CD4-positive, alpha-beta memory T cell (primary cell): ENCODE measurements around the gene PRDM4. TPM values are rescaled to one million over a fixed set of nuclear protein-coding genes. Genes with fewer than 3 reads are reported as not detected.

Experiments used
- CTCF ChIA-PET: fragments of 350-600 bp; sonication (Branson Sonifier 250); formaldehyde crosslinking; loops from one replicate; lab custom pipeline; 2021; ENCODE audit warnings: inconsistent platforms; ENCODE audit not compliant: partially characterized antibody; lab: Charles Lee
- POLR2A ChIA-PET: fragments of 350-600 bp; sonication (Branson Sonifier 250); formaldehyde crosslinking; loops from one replicate; lab custom pipeline; 2021; ENCODE audit not compliant: partially characterized antibody; lab: Charles Lee
- DNase-seq, 5 donors: peaks; one replicate each; pipeline versions ENCODE4 v3.0.0 to v3.0.0-alpha.2; 2020 to 2022; ENCODE audit warnings: mixed read lengths in 1 of 5
- H3K27ac ChIP-seq: one replicate; pipeline ENCODE4 v1.7.0; 2013; ENCODE audit warnings: low read depth, low read length
- H3K27me3 ChIP-seq: 2 replicates; pipeline ENCODE4 v1.7.0; 2013; ENCODE audit warnings: mild to moderate bottlenecking, low read length, moderate library complexity; ENCODE audit not compliant: insufficient read depth
- H3K36me3 ChIP-seq: 2 replicates; pipeline ENCODE4 v1.7.0; 2013; ENCODE audit warnings: mild to moderate bottlenecking, low read length, moderate library complexity; ENCODE audit not compliant: insufficient read depth
- H3K4me1 ChIP-seq: 2 replicates; pipeline ENCODE4 v1.7.0; 2013; ENCODE audit warnings: mild to moderate bottlenecking, low read length, moderate library complexity; ENCODE audit not compliant: insufficient read depth
- H3K4me3 ChIP-seq, 2 donors: one replicate each; pipeline ENCODE4 v1.7.0; 2013; ENCODE audit warnings: low read length in 2 of 2, mild to moderate bottlenecking in 1 of 2
- H3K9me3 ChIP-seq, 2 donors: one replicate each; pipeline ENCODE4 v1.7.0; 2013; ENCODE audit warnings: low read length in 2 of 2, control low read depth in 1 of 2; ENCODE audit not compliant: control insufficient read depth in 1 of 2
- H3K27ac Mint-ChIP-seq, 7 donors: one replicate each; pipeline ENCODE4 v1.8.0; 2020 to 2021; ENCODE audit warnings: mixed read lengths in 7 of 7, mild to moderate bottlenecking in 6 of 7, inconsistent platforms in 3 of 7, moderate library complexity in 3 of 7
- H3K27me3 Mint-ChIP-seq, 2 donors: one replicate each; pipeline ENCODE4 v1.8.0; 2020 to 2021; ENCODE audit warnings: mixed read lengths in 2 of 2
- H3K36me3 Mint-ChIP-seq, 2 donors: one replicate each; pipeline ENCODE4 v1.8.0; 2020 to 2021; ENCODE audit warnings: mixed read lengths in 2 of 2, inconsistent platforms in 1 of 2, mild to moderate bottlenecking in 1 of 2
- H3K4me1 Mint-ChIP-seq, 4 donors: one replicate each; pipeline ENCODE4 v1.8.0; 2020 to 2021; ENCODE audit warnings: mixed read lengths in 4 of 4, mild to moderate bottlenecking in 1 of 4
- H3K4me3 Mint-ChIP-seq, 8 donors: one replicate each; pipeline ENCODE4 v1.8.0; 2020 to 2021; ENCODE audit warnings: mixed read lengths in 8 of 8, mild to moderate bottlenecking in 7 of 8, moderate library complexity in 6 of 8, inconsistent platforms in 3 of 8
- H3K9me3 Mint-ChIP-seq, 8 donors: one replicate each; pipeline ENCODE4 v1.8.0; 2020 to 2021; ENCODE audit warnings: mixed read lengths in 8 of 8, mild to moderate bottlenecking in 5 of 8, inconsistent platforms in 3 of 8, moderate library complexity in 1 of 8
- intact Hi-C: fragments of 100-400 bp; cut with micrococcal nuclease; formaldehyde crosslinking; loops from one replicate; pipeline ENCODE4 v1.15.1; 2023
- polyA plus RNA-seq, 2 donors: library from polyadenylated mRNA; unstranded; fragments of 300-500 nt; fragmentation: Illumina TruSeq; gene quantifications; one replicate each; pipeline ENCODE4 v1.2.3, GENCODE V29; 2021
- total RNA-seq, 2 experiments: library from RNA; stranded (reverse); gene quantifications; one replicate each; pipeline ENCODE4 v1.2.3, GENCODE V29; 2021

The PRDM4 gene
- total and polyA plus RNA-seq, 4 experiments from 2014 or later = 12.2 to 38.3 (median 28.0) TPM

GRCh38 chr12:107779077-107779831, 18.3 kb upstream of the PRDM4 start:
- H3K4me1 Mint-ChIP-seq = peaks cover 6 to 15% (median 7%) of the 10 kb centered on the region in 4 donors
- H3K27me3 Mint-ChIP-seq = peaks cover 45 to 51% of the 10 kb centered on the region in 2 donors
- Histone ChIP-seq H3K9me3 (no peaks in the 10 kb centered on the region), H3K27me3 (peaks cover 9% of the 10 kb centered on the region), H3K4me3 (no peak overlapping the region), H3K27ac (no peak overlapping the region), H3K36me3 (no peaks in the 10 kb centered on the region), H3K4me1 (peaks cover 12% of the 10 kb centered on the region)
- H3K9me3 Mint-ChIP-seq = no peaks in the 10 kb centered on the region
- CTCF ChIA-PET = interaction anchor here (1.0 kb wide), 1 partner anchor 103 kb away, joined by 3 read pairs; no protein-coding TSS in a partner anchor
- intact Hi-C loops = no loop called here
- DNase-seq = no peak
- no peaks in the 10 kb centered on the region for H3K36me3 Mint-ChIP-seq
- POLR2A ChIA-PET = no interaction called here
- no peak overlapping the region for H3K4me3 Mint-ChIP-seq
- H3K27ac Mint-ChIP-seq = no peak overlapping the region

- no peaks in the 10 kb centered on the region for H3K36me3 Mint-ChIP-seq
- Histone ChIP-seq H3K36me3 (no peaks in the 10 kb centered on the region), H3K27me3 (peaks cover 14% of the 10 kb centered on the region), H3K27ac (no peak overlapping the region), H3K4me1 (peaks cover 17% of the 10 kb centered on the region), H3K4me3 (no peak overlapping the region), H3K9me3 (no peaks in the 10 kb centered on the region)
- H3K4me3 Mint-ChIP-seq = no peak overlapping the region
- ChIA-PET CTCF (interaction anchor here (1.0 kb wide), 1 partner anchor 103 kb away, joined by 3 read pairs; no protein-coding TSS in a partner anchor), POLR2A (no interaction called here)
- intact Hi-C loops = no loop called here
- H3K27me3 Mint-ChIP-seq = peaks cover 48 to 53% of the 10 kb centered on the region in 2 donors
- DNase-seq = no peak
- H3K9me3 Mint-ChIP-seq = no peaks in the 10 kb centered on the region
- peaks cover 10 to 22% (median 13%) of the 10 kb centered on the region in 4 donors for H3K4me1 Mint-ChIP-seq
- no peak overlapping the region for H3K27ac Mint-ChIP-seq
These were observed 17.6 kb upstream of the PRDM4 start for GRCh38 chr12:107778383-107779025.

- Mint-ChIP-seq H3K36me3 (no peaks in the 10 kb centered on the region), H3K4me1 (peaks cover 10 to 25% (median 13%) of the 10 kb centered on the region in 4 donors), H3K27ac (no peak overlapping the region), H3K27me3 (peaks cover 52 to 58% of the 10 kb centered on the region in 2 donors), H3K9me3 (no peaks in the 10 kb centered on the region), H3K4me3 (no peak overlapping the region)
- H3K4me1 ChIP-seq = peaks cover 17% of the 10 kb centered on the region
- no peaks in the 10 kb centered on the region for H3K36me3 ChIP-seq
- H3K27me3 ChIP-seq = peaks cover 18% of the 10 kb centered on the region
- ChIA-PET POLR2A (no interaction called here), CTCF (no interaction called here)
- no peak overlapping the region for H3K4me3 ChIP-seq
- no peaks in the 10 kb centered on the region for H3K9me3 ChIP-seq
- no peak overlapping the region for H3K27ac ChIP-seq
- intact Hi-C loops = no loop called here
- no peak for DNase-seq
These were observed 15.2 kb upstream of the PRDM4 start for GRCh38 chr12:107776171-107776570.

- Histone ChIP-seq H3K9me3 (no peaks in the 10 kb centered on the region), H3K4me3 (no peak overlapping the region), H3K27ac (no peak overlapping the region), H3K4me1 (peaks cover 17% of the 10 kb centered on the region), H3K27me3 (peaks cover 18% of the 10 kb centered on the region), H3K36me3 (no peaks in the 10 kb centered on the region)
- CTCF ChIA-PET = no interaction called here
- peaks cover 10 to 25% (median 13%) of the 10 kb centered on the region in 4 donors for H3K4me1 Mint-ChIP-seq
- no peak overlapping the region for H3K27ac Mint-ChIP-seq
- peaks cover 48 to 59% of the 10 kb centered on the region in 2 donors for H3K27me3 Mint-ChIP-seq
- no peak for DNase-seq
- H3K4me3 Mint-ChIP-seq = peak overlapping the region; percentile 6 to 76 (median 57)
- H3K9me3 Mint-ChIP-seq = no peaks in the 10 kb centered on the region
- H3K36me3 Mint-ChIP-seq = no peaks in the 10 kb centered on the region
- intact Hi-C loops = no loop called here
- POLR2A ChIA-PET = no interaction called here
These were observed 14.3 kb upstream of the PRDM4 start for GRCh38 chr12:107775093-107775721.

- H3K4me3 Mint-ChIP-seq = peak within 1 kb of the TSS; percentile 6 to 79 (median 57)
- CTCF ChIA-PET = no interaction called here
- no peak within 1 kb of the TSS for H3K27ac Mint-ChIP-seq
- H3K36me3 Mint-ChIP-seq = no peaks in the 10 kb centered on the region
- no peak for DNase-seq
- intact Hi-C loops = no loop called here
- no peaks in the 10 kb centered on the region for H3K9me3 ChIP-seq
- H3K36me3 ChIP-seq = no peaks in the 10 kb centered on the region
- H3K4me1 ChIP-seq = peaks cover 17% of the 10 kb centered on the region
- no peak within 1 kb of the TSS for H3K27ac ChIP-seq
- H3K9me3 Mint-ChIP-seq = no peaks in the 10 kb centered on the region
- POLR2A ChIA-PET = no interaction called here
- peaks cover 10 to 25% (median 13%) of the 10 kb centered on the region in 4 donors for H3K4me1 Mint-ChIP-seq
- no peak within 1 kb of the TSS for H3K4me3 ChIP-seq
- peaks cover 18% of the 10 kb centered on the region for H3K27me3 ChIP-seq
- peaks cover 46 to 57% of the 10 kb centered on the region in 2 donors for H3K27me3 Mint-ChIP-seq
These were observed 13.6 kb upstream of the PRDM4 start, which contains the start of gene ASCL4 for GRCh38 chr12:107774349-107775029. TSS of gene ASCL4 (plus strand) at chr12:107774704. CDS start at chr12:107775219, 515 bp downstream.

GRCh38 chr12:107767466-107767865, 6.5 kb upstream of the PRDM4 start:
- H3K27ac Mint-ChIP-seq = no peak overlapping the region
- no peak for DNase-seq
- H3K27me3 Mint-ChIP-seq = peaks cover 2 to 5% of the 10 kb centered on the region in 2 donors
- Histone ChIP-seq H3K27ac (no peak overlapping the region), H3K4me3 (no peak overlapping the region), H3K36me3 (no peaks in the 10 kb centered on the region), H3K4me1 (no peaks in the 10 kb centered on the region), H3K27me3 (no peaks in the 10 kb centered on the region), H3K9me3 (no peaks in the 10 kb centered on the region)
- no peaks in the 10 kb centered on the region for H3K9me3 Mint-ChIP-seq
- H3K36me3 Mint-ChIP-seq = no peaks in the 10 kb centered on the region
- CTCF ChIA-PET = interaction anchor here (1.2 kb wide), 1 partner anchor 91 kb away, joined by 6 read pairs; no protein-coding TSS in a partner anchor
- H3K4me3 Mint-ChIP-seq = no peak overlapping the region
- POLR2A ChIA-PET = no interaction called here
- no peaks in the 10 kb centered on the region for H3K4me1 Mint-ChIP-seq
- intact Hi-C loops = no loop called here
